Stomach (tissue), 4 donors: ENCODE data around the gene HECW1.

Source experiments
- EP300 ChIP-seq: sonication (generic); formaldehyde crosslinking; IDR thresholded peaks from one replicate; pipeline ENCODE4 v1.6.1; 2017; ENCODE audit warnings: antibody characterized with exemption
- POLR2A ChIP-seq, 4 donors: fragments of 450-650 bp; IDR thresholded peaks; one replicate each; pipeline ENCODE4 v1.6.1; 2016; ENCODE audit warnings: antibody characterized with exemption in 4 of 4, control low read depth in 2 of 4, mild to moderate bottlenecking in 1 of 4, moderate library complexity in 1 of 4
- POLR2AphosphoS5 ChIP-seq, 3 donors: sonication (generic); formaldehyde crosslinking; IDR thresholded peaks; one replicate each; pipeline ENCODE4 v1.6.1; 2016; ENCODE audit warnings: antibody characterized with exemption in 3 of 3
- TF ChIP-seq, protein P1 (sequence below), 7 experiments: fragments of 450-650 bp in 4 of 7; fragments of 200-600 bp in 3 of 7; sonication (generic) in 3 of 7; IDR thresholded peaks; one replicate each; pipeline ENCODE4 v1.5.1; 2016 to 2019; ENCODE audit warnings: antibody characterized with exemption in 7 of 7, control low read depth in 2 of 7, mild to moderate bottlenecking in 1 of 7

DNA sequence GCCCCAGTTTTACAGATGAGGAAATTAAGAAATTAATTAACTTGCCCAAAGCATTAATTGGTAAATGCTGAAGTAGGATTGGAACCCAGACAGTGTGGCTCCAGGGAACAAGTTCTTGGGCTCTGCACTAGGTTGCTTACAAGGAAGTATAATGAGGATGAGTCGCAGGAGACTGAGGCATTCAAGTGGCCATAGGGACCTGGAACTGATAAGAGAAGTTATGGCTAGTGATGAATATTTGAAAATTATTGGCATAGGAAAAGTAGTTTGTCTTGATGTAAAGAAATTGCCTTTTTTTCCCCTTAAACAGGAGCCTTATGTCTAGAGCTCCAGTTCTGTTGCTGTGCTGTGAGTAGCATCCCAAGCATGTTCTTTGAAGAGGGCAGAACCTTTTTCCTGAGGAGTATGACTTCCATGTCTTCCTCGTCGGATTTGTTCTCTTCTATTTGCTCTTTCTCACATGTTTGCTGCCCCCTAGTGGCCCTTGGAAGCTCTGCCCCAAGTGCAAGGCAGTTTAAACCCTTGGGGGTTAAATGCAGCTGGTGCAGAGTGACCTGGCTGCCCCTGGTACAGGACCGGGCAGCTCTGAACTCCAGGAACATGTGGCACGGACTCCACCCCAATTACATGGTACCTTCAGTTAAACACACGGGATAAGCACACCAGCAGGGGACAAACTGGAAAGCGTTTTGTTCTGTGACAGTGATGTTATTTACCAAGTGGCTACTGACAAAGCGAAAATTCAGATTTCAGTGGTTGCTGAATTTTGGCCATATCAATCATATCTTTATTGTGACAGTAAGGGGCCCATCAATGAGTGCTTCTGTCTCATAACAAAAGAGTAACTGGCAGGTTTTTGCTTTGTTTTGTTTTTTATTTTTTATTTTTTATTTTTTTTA is 148.8 kb downstream of the HECW1 start:
- no peak for TF ChIP-seq EP300
- TF ChIP-seq, protein P1, sequence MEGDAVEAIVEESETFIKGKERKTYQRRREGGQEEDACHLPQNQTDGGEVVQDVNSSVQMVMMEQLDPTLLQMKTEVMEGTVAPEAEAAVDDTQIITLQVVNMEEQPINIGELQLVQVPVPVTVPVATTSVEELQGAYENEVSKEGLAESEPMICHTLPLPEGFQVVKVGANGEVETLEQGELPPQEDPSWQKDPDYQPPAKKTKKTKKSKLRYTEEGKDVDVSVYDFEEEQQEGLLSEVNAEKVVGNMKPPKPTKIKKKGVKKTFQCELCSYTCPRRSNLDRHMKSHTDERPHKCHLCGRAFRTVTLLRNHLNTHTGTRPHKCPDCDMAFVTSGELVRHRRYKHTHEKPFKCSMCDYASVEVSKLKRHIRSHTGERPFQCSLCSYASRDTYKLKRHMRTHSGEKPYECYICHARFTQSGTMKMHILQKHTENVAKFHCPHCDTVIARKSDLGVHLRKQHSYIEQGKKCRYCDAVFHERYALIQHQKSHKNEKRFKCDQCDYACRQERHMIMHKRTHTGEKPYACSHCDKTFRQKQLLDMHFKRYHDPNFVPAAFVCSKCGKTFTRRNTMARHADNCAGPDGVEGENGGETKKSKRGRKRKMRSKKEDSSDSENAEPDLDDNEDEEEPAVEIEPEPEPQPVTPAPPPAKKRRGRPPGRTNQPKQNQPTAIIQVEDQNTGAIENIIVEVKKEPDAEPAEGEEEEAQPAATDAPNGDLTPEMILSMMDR (IDR thresholded peaks at IDR 0.05) = peak in 5 of 7 experiments; percentile 54 to 92 (median 87)
- peak in 1 of 3 donors; percentile 6 for TF ChIP-seq POLR2AphosphoS5 (IDR thresholded peaks at IDR 0.05)
- no peak for TF ChIP-seq POLR2A (IDR thresholded peaks at IDR 0.05)
